ENCODE measurements around the gene CPED1. TPM values are rescaled to one million over a fixed set of nuclear protein-coding genes. Genes with fewer than 3 reads are reported as not detected.
"Not testable (repeated sequence)": the region's sequence is repeated elsewhere in the genome, so short reads cannot be mapped to it uniquely, and the experiment has no call there.

Gene CPED1
- total and polyA plus RNA-seq, 5 donors = 3.9 to 31.1 (median 28.0) TPM

DNA sequence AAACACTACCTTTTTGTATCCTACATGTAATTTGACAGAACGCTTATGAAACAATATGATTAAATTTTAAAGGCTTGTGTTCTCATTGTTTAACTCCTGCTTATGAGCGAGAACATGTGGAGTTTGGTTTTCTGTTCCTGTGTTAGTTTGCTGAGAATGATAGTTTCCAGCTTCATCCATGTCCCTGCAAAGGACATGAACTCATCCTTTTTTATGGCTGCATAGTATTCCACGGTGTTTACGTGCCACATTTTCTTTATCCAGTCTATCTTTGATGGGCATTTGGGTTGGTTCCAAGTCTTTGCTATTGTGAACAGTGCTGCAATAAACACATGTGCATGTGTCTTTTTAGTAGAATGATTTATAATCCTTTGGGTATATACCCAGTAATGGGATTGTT, 16.5 kb downstream of the CPED1 start:
- ATAC-seq = not testable (repeated sequence)

DNA sequence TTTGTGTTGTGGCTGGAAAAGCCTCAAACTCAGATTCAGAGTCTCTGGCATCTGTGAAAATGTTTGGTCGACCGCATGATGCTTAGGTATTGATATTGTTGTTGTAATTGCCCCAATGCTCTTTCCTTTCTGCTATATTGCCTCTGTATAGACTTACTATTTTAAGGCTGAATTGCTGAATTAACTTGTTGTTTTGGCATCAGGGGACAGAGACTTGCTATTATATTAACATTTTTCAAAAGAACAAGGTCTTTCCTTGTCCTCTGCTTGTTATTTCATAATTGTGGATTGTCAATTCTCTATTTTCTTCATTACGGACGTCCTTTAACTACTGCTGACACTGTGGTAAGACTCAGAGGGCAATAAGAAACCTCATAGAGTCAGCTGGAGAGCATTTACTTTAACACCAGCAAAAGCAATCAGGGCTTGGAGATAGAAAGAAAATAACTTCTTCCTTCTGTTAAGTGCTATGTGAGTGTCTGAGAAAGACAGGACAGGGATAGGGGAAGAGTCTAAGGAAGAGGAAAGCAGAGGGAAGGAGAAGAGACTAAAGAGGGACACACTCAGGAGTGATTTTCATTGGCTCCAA, 17.6 kb downstream of the CPED1 start:
- Histone ChIP-seq H3K27ac (ENCODE audit: low read length) (no peak overlapping the region), H3K27me3 (ENCODE audit: control insufficient read depth, insufficient read depth) (no peaks in the 10 kb centered on the region), H3K9me3 (ENCODE audit: control insufficient read depth, low read length) (no peaks in the 10 kb centered on the region), H3K4me1 (ENCODE audit: control insufficient read depth, insufficient read depth, low read length) (peaks cover 9% of the 10 kb centered on the region), H3K4me3 (ENCODE audit: low read length) (no peak overlapping the region)
- ATAC-seq (no peak), DNase-seq (no peak)
- WGBS = 76% methylated on average over 4 of the region's 4 CpGs
- intact Hi-C loops (cut with DNase I) = no loop called here

More for the DNA sequence above, 16.5 kb downstream of the CPED1 start:
- intact Hi-C loops (cut with DNase I); H3K4me1 ChIP-seq (ENCODE audit: control insufficient read depth, insufficient read depth, low read length); H3K27me3 ChIP-seq (ENCODE audit: control insufficient read depth, insufficient read depth); H3K27ac ChIP-seq (ENCODE audit: low read length); DNase-seq; H3K9me3 ChIP-seq (ENCODE audit: control insufficient read depth, low read length); H3K4me3 ChIP-seq (ENCODE audit: low read length): not testable (repeated sequence)
- 98% methylated on average over 4 of the region's 4 CpGs for WGBS

DNA sequence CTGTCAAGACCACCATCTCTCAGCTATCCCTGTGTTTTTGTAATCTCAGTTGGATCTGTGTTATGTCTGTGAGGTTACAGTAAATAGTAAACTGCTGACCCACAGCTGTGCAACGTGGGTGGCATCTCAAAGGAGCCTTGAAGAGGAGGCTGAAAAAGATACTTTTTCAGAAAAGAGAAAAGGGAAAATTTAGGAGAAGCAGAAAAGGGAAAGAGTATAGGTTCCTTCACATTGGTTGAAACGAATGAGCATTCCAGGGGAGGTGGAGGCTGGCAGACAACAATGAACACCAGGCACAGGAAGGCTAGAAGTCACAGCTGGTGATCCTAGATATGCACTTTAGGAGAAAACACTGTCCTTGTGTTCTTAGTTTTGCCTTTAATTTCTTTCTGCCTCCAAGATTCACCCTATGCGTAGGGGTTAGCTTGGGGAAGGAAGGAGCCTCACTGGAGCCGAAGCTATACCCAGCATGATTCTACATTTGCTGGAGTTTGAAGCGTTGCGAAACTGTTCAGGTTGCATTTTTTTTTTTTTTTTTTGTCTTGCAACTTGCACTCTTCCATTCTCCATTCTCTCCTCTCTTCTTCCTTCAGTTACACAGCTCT, 18.3 kb downstream of the CPED1 start:
- no peak overlapping the region for H3K27ac ChIP-seq (ENCODE audit: low read length)
- DNase-seq = no peak

DNA sequence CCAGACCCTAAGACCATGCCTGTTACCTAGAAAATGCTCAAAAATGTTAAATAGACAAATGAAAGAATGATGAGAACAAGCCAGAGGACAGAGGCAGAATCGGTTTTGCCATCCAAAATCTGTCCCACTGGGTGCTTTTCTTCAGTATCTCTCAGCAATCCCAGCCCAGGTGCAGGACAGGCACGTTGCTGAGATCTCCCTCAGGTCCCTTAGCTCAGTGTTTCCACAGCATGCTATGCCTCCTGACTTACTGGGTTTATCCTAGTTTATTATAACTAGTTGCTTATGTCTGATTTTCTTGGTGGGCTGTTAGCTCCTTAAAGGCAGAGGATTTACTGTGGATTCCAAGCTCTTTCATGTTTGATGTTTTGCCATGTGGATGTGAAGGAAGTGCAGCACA, 20.3 kb downstream of the CPED1 start:
- peaks cover 6% of the 10 kb centered on the region for H3K4me1 ChIP-seq (ENCODE audit: control insufficient read depth, insufficient read depth, low read length)
- 87% methylated on average over 2 of the region's 2 CpGs for WGBS
- H3K27me3 ChIP-seq (ENCODE audit: control insufficient read depth, insufficient read depth) = no peaks in the 10 kb centered on the region
- ATAC-seq (no peak), DNase-seq (no peak)
- intact Hi-C loops (cut with DNase I) = no loop called here
- H3K27ac ChIP-seq (ENCODE audit: low read length) = no peak overlapping the region
- no peaks in the 10 kb centered on the region for H3K9me3 ChIP-seq (ENCODE audit: control insufficient read depth, low read length)
- no peak overlapping the region for H3K4me3 ChIP-seq (ENCODE audit: low read length)

More for the DNA sequence above, 18.3 kb downstream of the CPED1 start:
- intact Hi-C loops (cut with DNase I) = no loop called here
- Histone ChIP-seq H3K4me3 (ENCODE audit: low read length) (no peak overlapping the region), H3K27me3 (ENCODE audit: control insufficient read depth, insufficient read depth) (no peaks in the 10 kb centered on the region), H3K9me3 (ENCODE audit: control insufficient read depth, low read length) (no peaks in the 10 kb centered on the region), H3K4me1 (ENCODE audit: control insufficient read depth, insufficient read depth, low read length) (peaks cover 6% of the 10 kb centered on the region)
- ATAC-seq = no peak
- 57% methylated on average over 6 of the region's 6 CpGs for WGBS

DNA sequence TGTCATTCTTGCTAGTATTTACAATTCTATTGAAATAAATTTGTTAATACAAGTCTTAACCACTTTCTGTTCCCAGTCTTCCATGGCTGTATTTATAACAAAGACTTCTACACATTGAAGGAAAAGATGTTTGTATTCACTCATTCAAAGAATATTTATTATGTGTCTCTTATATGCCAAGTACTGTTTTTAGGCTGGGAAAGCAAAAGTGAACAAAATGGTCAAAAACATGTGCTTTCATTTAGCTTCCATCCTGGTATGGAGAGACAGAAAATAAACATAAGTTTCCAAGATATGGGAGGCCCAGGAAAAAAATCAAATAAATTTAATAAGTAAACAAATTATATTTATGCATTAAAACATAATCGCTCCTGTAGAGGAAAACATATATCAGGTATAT, 22.9 kb downstream of the CPED1 start:
- intact Hi-C loops (cut with DNase I) = no loop called here
- Histone ChIP-seq H3K9me3 (ENCODE audit: control insufficient read depth, low read length) (no peaks in the 10 kb centered on the region), H3K27me3 (ENCODE audit: control insufficient read depth, insufficient read depth) (no peaks in the 10 kb centered on the region), H3K4me1 (ENCODE audit: control insufficient read depth, insufficient read depth, low read length) (peaks cover 6% of the 10 kb centered on the region), H3K4me3 (ENCODE audit: low read length) (no peak overlapping the region), H3K27ac (ENCODE audit: low read length) (no peak overlapping the region)
- DNase-seq (no peak), ATAC-seq (no peak)
- WGBS = 93% methylated on average over 1 of the region's 1 CpG

DNA sequence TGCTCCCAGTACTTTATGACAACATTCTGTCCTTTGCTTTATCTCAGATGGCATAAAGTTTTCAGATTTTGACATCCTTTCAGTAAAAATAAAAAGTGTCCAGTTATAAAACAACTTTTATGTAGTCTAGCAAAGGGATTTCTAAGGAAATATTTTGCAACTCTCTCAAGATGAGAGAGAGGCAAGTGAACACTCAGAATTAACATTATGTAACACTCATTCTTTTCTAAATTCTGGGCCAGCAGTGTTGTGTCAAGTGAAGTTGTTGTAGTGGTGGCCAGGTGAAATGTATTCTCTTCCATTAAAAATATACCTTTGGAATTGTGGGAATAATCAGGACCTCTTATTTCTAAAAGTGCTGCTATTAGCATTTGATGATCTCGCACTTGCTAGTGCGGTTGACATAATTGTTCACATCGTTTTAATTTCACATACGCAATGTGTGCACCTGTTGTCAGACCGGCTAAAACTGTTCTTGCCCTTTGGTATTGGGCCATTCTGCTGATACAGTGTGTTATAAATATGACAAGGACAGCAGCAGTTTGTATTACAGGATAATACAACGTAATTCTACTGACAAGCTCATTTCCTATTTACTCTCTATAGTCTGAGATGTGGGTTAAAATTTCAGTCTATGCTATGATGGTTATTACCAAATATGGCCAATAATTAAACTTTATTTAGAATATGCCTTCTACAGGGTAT, 23.8 kb downstream of the CPED1 start:
- Histone ChIP-seq H3K27me3 (ENCODE audit: control insufficient read depth, insufficient read depth) (no peaks in the 10 kb centered on the region), H3K27ac (ENCODE audit: low read length) (no peak overlapping the region), H3K9me3 (ENCODE audit: control insufficient read depth, low read length) (no peaks in the 10 kb centered on the region), H3K4me3 (ENCODE audit: low read length) (no peak overlapping the region), H3K4me1 (ENCODE audit: control insufficient read depth, insufficient read depth, low read length) (peaks cover 2% of the 10 kb centered on the region)
- intact Hi-C loops (cut with DNase I) = no loop called here
- ATAC-seq (no peak), DNase-seq (no peak)
- 77% methylated on average over 6 of the region's 6 CpGs for WGBS

DNA sequence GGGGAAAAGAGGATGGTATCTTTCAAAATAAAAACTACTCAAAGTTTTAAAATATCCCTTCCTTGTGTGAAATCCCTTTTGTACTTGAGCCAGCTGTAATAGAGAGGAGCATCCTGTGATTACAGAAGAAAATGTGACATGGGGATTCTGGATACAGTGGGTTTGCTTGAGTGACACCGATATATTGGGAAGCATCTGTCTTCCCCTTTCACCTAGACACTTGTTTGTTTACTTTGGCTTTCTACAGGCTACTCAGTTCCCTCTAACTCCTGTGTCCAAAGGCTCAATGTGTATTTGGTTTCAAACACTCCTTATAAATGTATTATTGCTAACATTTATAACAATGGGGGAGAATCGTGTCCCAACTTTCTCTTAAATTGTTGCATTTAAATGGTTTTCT, 24.4 kb downstream of the CPED1 start:
- peak in 1 of 2 donors; percentile 33 for ATAC-seq

DNA sequence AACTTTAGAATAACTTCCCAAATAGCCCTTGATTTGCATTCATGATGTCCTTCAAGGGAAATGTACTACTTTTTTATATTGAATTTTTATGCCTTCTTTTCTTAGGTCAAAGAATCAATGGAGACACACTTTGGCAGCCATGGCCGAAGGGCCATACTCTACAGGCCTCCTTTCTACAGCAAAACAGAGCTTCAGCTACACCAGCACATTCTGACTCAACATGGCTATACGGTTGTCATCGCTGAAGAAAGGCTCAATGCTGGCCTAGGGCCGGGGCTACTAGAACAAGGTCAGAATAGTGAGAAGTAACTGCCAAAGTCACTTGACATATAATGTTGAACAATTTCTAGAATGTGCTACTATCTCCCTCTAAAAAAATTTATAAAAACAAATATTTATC, 27.0 kb downstream of the CPED1 start:
- Histone ChIP-seq H3K9me3 (ENCODE audit: control insufficient read depth, low read length) (no peaks in the 10 kb centered on the region), H3K27ac (ENCODE audit: low read length) (no peak overlapping the region), H3K27me3 (ENCODE audit: control insufficient read depth, insufficient read depth) (no peaks in the 10 kb centered on the region), H3K4me1 (ENCODE audit: control insufficient read depth, insufficient read depth, low read length) (peaks cover 2% of the 10 kb centered on the region), H3K4me3 (ENCODE audit: low read length) (no peak overlapping the region)
- intact Hi-C loops (cut with DNase I) = no loop called here
- 83% methylated on average over 4 of the region's 4 CpGs for WGBS
- no peak for DNase-seq
- ATAC-seq = no peak

More for the DNA sequence above, 24.4 kb downstream of the CPED1 start:
- Histone ChIP-seq H3K4me3 (ENCODE audit: low read length) (no peak overlapping the region), H3K27me3 (ENCODE audit: control insufficient read depth, insufficient read depth) (no peaks in the 10 kb centered on the region), H3K9me3 (ENCODE audit: control insufficient read depth, low read length) (no peaks in the 10 kb centered on the region), H3K27ac (ENCODE audit: low read length) (no peak overlapping the region), H3K4me1 (ENCODE audit: control insufficient read depth, insufficient read depth, low read length) (peaks cover 2% of the 10 kb centered on the region)
- WGBS = 59% methylated on average over 2 of the region's 2 CpGs
- intact Hi-C loops (cut with DNase I) = no loop called here
- no peak for DNase-seq

DNA sequence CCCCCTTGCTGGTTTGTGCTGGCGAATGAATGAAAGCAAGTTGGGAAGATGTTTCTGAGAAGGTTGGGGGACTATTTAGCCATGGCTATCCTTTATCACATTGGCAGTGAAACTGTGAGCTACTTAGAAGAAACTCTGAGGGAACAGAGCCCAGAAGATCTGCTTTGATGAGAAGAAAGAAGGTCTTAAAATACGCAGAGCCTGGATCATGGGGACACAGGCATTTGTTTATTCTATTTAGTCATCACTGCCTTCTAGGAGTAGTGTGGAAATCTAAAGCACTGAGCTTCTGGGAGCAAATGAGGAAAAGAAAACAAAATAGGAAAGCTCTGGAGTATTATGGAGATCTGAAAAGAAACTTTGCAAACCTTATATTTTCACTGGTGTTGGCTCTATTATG, 28.5 kb downstream of the CPED1 start:
- intact Hi-C loops (cut with DNase I) = no loop called here
- H3K4me3 ChIP-seq (ENCODE audit: low read length) = no peak overlapping the region
- no peak for DNase-seq
- 70% methylated on average over 2 of the region's 2 CpGs for WGBS
- H3K27ac ChIP-seq (ENCODE audit: low read length) = peak overlapping the region; percentile 56
- peaks cover 2% of the 10 kb centered on the region for H3K4me1 ChIP-seq (ENCODE audit: control insufficient read depth, insufficient read depth, low read length)
- H3K9me3 ChIP-seq (ENCODE audit: control insufficient read depth, low read length) = no peaks in the 10 kb centered on the region
- no peaks in the 10 kb centered on the region for H3K27me3 ChIP-seq (ENCODE audit: control insufficient read depth, insufficient read depth)
- peak; percentile 75 to 77 for ATAC-seq

DNA sequence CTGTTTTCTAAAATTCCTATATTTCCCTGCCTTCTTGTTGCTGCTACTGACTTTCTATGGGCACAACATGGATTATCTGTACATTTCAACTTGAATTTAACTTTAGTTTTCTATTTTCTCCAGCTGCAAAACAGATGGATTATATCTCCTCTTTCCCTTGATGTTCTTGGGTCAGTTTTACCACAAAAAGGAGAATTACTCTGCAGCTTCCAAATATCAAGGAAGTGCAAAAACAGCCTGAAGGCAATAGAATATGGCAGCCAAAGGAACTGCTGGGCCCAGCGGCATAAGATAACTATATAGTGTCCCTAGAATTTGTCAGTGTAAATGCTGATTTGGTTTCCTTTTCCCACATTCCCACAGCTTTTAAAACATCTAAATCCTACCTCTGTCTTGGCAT, 29.1 kb downstream of the CPED1 start:
- ATAC-seq (no peak), DNase-seq (no peak)
- WGBS = 63% methylated on average over 1 of the region's 1 CpG
- no peaks in the 10 kb centered on the region for H3K9me3 ChIP-seq (ENCODE audit: control insufficient read depth, low read length)
- intact Hi-C loops (cut with DNase I) = no loop called here
- H3K27ac ChIP-seq (ENCODE audit: low read length) = no peak overlapping the region
- peaks cover 2% of the 10 kb centered on the region for H3K4me1 ChIP-seq (ENCODE audit: control insufficient read depth, insufficient read depth, low read length)
- no peak overlapping the region for H3K4me3 ChIP-seq (ENCODE audit: low read length)
- no peaks in the 10 kb centered on the region for H3K27me3 ChIP-seq (ENCODE audit: control insufficient read depth, insufficient read depth)

DNA sequence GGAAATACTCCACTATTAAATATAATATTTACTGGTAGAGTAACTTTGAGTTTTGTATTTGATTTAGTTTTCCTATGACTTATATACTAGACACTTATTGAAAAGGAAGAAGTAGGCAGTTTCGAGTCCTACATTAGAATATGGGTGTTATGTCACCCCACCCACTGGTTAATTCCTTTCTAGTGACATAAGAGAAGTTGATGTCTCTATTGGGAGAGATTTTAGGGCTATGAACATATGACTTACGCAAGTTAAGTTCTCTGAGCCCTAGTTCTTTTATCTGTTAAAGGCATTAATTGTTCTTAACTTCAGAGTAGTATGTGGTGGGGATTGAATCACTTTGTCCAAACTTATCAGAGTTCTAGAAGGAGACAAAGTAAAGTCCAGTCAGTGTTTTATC, 30.5 kb downstream of the CPED1 start:
- intact Hi-C loops (cut with DNase I) = no loop called here
- WGBS = 39% methylated on average over 2 of the region's 2 CpGs
- DNase-seq = no peak
- H3K9me3 ChIP-seq (ENCODE audit: control insufficient read depth, low read length) = no peaks in the 10 kb centered on the region
- peak; percentile 56 to 69 for ATAC-seq
- no peak overlapping the region for H3K27ac ChIP-seq (ENCODE audit: low read length)
- no peaks in the 10 kb centered on the region for H3K27me3 ChIP-seq (ENCODE audit: control insufficient read depth, insufficient read depth)
- H3K4me1 ChIP-seq (ENCODE audit: control insufficient read depth, insufficient read depth, low read length) = peaks cover 2% of the 10 kb centered on the region
- H3K4me3 ChIP-seq (ENCODE audit: low read length) = no peak overlapping the region
